Ovary (tissue), 9 donors: ENCODE results near the gene TOMM20. TPM values are rescaled to one million over a fixed set of nuclear protein-coding genes. Genes with fewer than 3 reads are reported as not detected.
A peak's percentile ranks its signal among the peaks of the same experiment; 100 is the strongest.
"Not testable (repeated sequence)": the region's sequence is repeated elsewhere in the genome, so short reads cannot be mapped to it uniquely, and the experiment has no call there.

Experiments
- DNase-seq, 5 donors: peaks; one replicate each; pipeline ENCODE4 v3.0.0-alpha.2; 2019 to 2020
- H3K27ac ChIP-seq, 2 donors: fragments of 200-600 bp; one replicate each; pipeline versions ENCODE4 v1.5.1 to v1.8.0; 2019 to 2022
- H3K27me3 ChIP-seq: fragments of 200-600 bp; one replicate; pipeline ENCODE4 v1.8.0; 2022
- H3K36me3 ChIP-seq: fragments of 200-600 bp; sonication (generic); one replicate; pipeline ENCODE4 v1.5.1; 2019
- H3K4me1 ChIP-seq: one replicate; pipeline ENCODE4 v1.8.1; 2013; ENCODE audit warnings: mild to moderate bottlenecking, moderate library complexity; ENCODE audit not compliant: insufficient read depth
- H3K4me3 ChIP-seq: fragments of 200-600 bp; sonication (generic); one replicate; pipeline ENCODE4 v1.5.1; 2017
- H3K9me3 ChIP-seq, 2 donors: fragments of 200-600 bp in 1 of 2; sonication (generic) in 1 of 2; one replicate each; pipeline versions ENCODE4 v1.5.1 to v1.8.1; 2013 to 2019; ENCODE audit warnings: mild to moderate bottlenecking in 1 of 2, moderate library complexity in 1 of 2
- CTCF ChIP-seq, 3 donors: fragments of 450-650 bp in 2 of 3; fragments of 200-600 bp in 1 of 3; IDR thresholded peaks; one replicate each; pipeline versions ENCODE4 v1.5.1 to v1.8.0; 2016 to 2022; ENCODE audit warnings: antibody characterized with exemption in 3 of 3, mild to moderate bottlenecking in 1 of 3
- EP300 ChIP-seq: sonication (generic); formaldehyde crosslinking; IDR thresholded peaks from one replicate; pipeline ENCODE4 v1.6.1; 2017; ENCODE audit warnings: antibody characterized with exemption
- POLR2A ChIP-seq: fragments of 450-650 bp; IDR thresholded peaks from one replicate; pipeline ENCODE4 v1.6.1; 2017; ENCODE audit warnings: antibody characterized with exemption, mild to moderate bottlenecking, moderate library complexity
- WGBS, 3 donors: extraction: QIAGEN DNeasy Blood & Tissue Kit in 1 of 3; methylation state at CpG; one replicate each; pipeline versions ENCODE4 v1.1.5 to v1.1.7; 2013 to 2017; 5-methylcytosine and 5-hydroxymethylcytosine counted together
- intact Hi-C, 4 donors: fragments of 100-400 bp; cut with DNase I; formaldehyde crosslinking; loops; one replicate each; pipeline versions ENCODE4 v1.11.0 to v1.15.1; 2022 to 2023
- polyA plus RNA-seq, 2 donors: library from polyadenylated mRNA; stranded (reverse); fragments of 200-250 nt in 1 of 2; fragments of 350-450 nt in 1 of 2; fragmentation: Illumina TruSeq in 1 of 2; extraction: RNeasy Lipid Tissue Mini Kit (QIAGEN cat#74804) in 1 of 2; gene quantifications; one replicate each; pipeline ENCODE4 v1.2.3, GENCODE V29; 2013 to 2014
- total RNA-seq, 7 donors: library from RNA; depleted of rRNA in 2 of 7; stranded (reverse); fragments of >200 nt in 2 of 7; fragmentation: NEBNext Ultra II Directional in 3 of 7; extraction: Animal tissue kit (Norgen Biotek cat#: 25700) in 3 of 7; gene quantifications; one replicate each; pipeline versions ENCODE4 v1.1.0 to v1.2.4, GENCODE V29; 2016 to 2023
- donor health status: DM: no; HTN: no; CAD: no; lungs with moderate emphysema.
- donor health status: DM: no; HTN: no; CAD: no.
- donor health status: Bipolar disorder and iron deficiency.
- donor health status: DM: yes; HTN: yes; CAD: no.
- donor health status: DM: no; HTN: no; CAD: no.
- donor health status: DM: yes; HTN: yes; CAD: no.

The TOMM20 gene
- total and polyA plus RNA-seq, 9 donors: 104 to 153 (median 120) TPM

GRCh38 chr1:235100194-235100772, 28.4 kb downstream of the TOMM20 start:
- Histone ChIP-seq H3K27me3 (no peaks in the 10 kb centered on the region), H3K4me1 (peaks cover 3% of the 10 kb centered on the region), H3K9me3 (no peaks in the 10 kb centered on the region), H3K36me3 (no peaks in the 10 kb centered on the region), H3K27ac (no peak overlapping the region), H3K4me3 (no peak overlapping the region)
- DNase-seq: peak in 3 of 5 donors; percentile 42 to 46 (median 46)
- 55 to 71% (median 67%) methylated on average over 13 of the region's 13 CpGs for WGBS, 3 donors
- intact Hi-C loops: loop anchor here in 2 of 4 donors (5.0 to 10.0 kb wide), 2 partner anchors 317 to 325 kb away; no protein-coding TSS in a partner anchor
- TF ChIP-seq POLR2A (no peak), CTCF (IDR thresholded peaks at IDR 0.05) (no peak), EP300 (no peak)

- H3K36me3 ChIP-seq: no peaks in the 10 kb centered on the region
- intact Hi-C loops: loop anchor here in 1 of 4 donors (5.0 kb wide), 1 partner anchor 318 kb away; no protein-coding TSS in a partner anchor
- no peaks in the 10 kb centered on the region for H3K4me1 ChIP-seq
- H3K9me3 ChIP-seq: no peaks in the 10 kb centered on the region
- DNase-seq: peak in 1 of 5 donors; percentile 23
- no peaks in the 10 kb centered on the region for H3K27me3 ChIP-seq
- 95 to 96% (median 95%) methylated on average over 9 of the region's 9 CpGs for WGBS, 3 donors
- no peak overlapping the region for H3K4me3 ChIP-seq
- no peak overlapping the region for H3K27ac ChIP-seq
- TF ChIP-seq CTCF (IDR thresholded peaks at IDR 0.05) (no peak), EP300 (no peak)
These were observed 29.6 kb downstream of the TOMM20 start for GRCh38 chr1:235098991-235099390.

GRCh38 chr1:235098547-235098946, 30.1 kb downstream of the TOMM20 start:
- WGBS, 3 donors: 76 to 82% (median 81%) methylated on average over 6 of the region's 6 CpGs
- Histone ChIP-seq H3K27me3 (no peaks in the 10 kb centered on the region), H3K4me1 (no peaks in the 10 kb centered on the region), H3K27ac (no peak overlapping the region), H3K36me3 (no peaks in the 10 kb centered on the region), H3K4me3 (no peak overlapping the region), H3K9me3 (no peaks in the 10 kb centered on the region)
- DNase-seq: no peak
- intact Hi-C loops: loop anchor here in 1 of 4 donors (5.0 kb wide), 1 partner anchor 319 kb away; no protein-coding TSS in a partner anchor
- TF ChIP-seq CTCF (IDR thresholded peaks at IDR 0.05) (no peak), POLR2A (no peak)

- H3K4me1 ChIP-seq, H3K4me3 ChIP-seq, H3K36me3 ChIP-seq, H3K27ac ChIP-seq, H3K27me3 ChIP-seq, H3K9me3 ChIP-seq: not testable (repeated sequence)
- WGBS, 3 donors: 86 to 94% (median 90%) methylated on average over 14 of the region's 14 CpGs
- DNase-seq: peak in 1 of 5 donors; percentile 27
- intact Hi-C loops: loop anchor here in 1 of 4 donors (5.0 kb wide), 1 partner anchor 320 kb away; no protein-coding TSS in a partner anchor
These were observed 31.1 kb downstream of the TOMM20 start for GRCh38 chr1:235097501-235097900.

GRCh38 chr1:235095938-235096562, 32.6 kb downstream of the TOMM20 start:
- Histone ChIP-seq H3K36me3 (no peaks in the 10 kb centered on the region), H3K27ac (no peak overlapping the region), H3K4me1 (peaks cover 3% of the 10 kb centered on the region), H3K4me3 (no peak overlapping the region), H3K9me3 (no peaks in the 10 kb centered on the region), H3K27me3 (no peaks in the 10 kb centered on the region)
- DNase-seq: no peak
- 19 to 50% (median 37%) methylated on average over 6 of the region's 6 CpGs for WGBS, 3 donors
- TF ChIP-seq EP300 (no peak), POLR2A (no peak), CTCF (IDR thresholded peaks at IDR 0.05) (no peak)
- intact Hi-C loops: loop anchor here in 1 of 4 donors (5.0 kb wide), 1 partner anchor 321 kb away; no protein-coding TSS in a partner anchor
